8988T (cell line): ENCODE results near the gene CES2.
"Not testable (repeated sequence)": the region's sequence is repeated elsewhere in the genome, so short reads cannot be mapped to it uniquely, and the experiment has no call there.

ENCODE experiments used
- DNase-seq: peaks from one replicate; pipeline ENCODE4 v3.0.0; 2011

Gene CES2

DNA sequence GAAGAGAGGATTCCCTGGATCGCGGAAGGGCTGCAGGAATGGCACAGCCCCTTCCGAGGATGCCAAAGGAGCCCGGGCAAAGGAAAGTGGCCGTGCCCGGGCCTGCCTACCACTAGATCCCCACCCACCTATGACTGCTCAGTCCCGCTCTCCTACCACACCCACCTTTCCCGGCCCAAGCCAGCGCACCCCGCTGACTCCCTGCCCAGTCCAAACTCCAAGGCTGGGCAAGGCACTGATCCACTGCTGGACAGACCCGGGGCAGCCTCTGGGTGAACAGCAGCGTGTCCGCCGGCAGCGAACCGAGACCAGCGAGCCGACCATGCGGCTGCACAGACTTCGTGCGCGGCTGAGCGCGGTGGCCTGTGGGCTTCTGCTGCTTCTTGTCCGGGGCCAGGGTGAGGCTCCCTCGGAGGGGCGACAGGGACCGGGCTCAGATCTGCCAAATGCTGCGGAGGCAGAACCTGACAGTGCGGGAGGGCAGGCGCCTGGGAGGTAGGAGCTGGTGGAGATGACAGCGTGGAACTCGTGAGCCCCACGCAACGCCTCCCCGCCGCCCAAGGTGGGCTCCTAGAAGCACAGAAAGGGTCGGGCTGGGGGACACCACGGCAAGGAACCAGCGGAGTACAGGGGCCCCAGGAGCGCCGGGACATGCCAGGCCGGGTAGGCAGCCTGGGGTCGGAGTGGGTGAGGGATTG, at the start of gene CES2:
CES2 (plus strand) TSS at position 203 of the 698 bp plus-strand sequence; CDS start at position 323, 120 bp downstream.
- DNase-seq: peak; percentile 85

GRCh38 chr16:66886321-66886720, 49.0 kb upstream of the CES2 start:
- no peak for DNase-seq

- no peak for DNase-seq
Measured at GRCh38 chr16:66886914-66887313, 48.4 kb upstream of the CES2 start.

GRCh38 chr16:66888647-66889615, 46.4 kb upstream of the CES2 start:
- no peak for DNase-seq

DNA sequence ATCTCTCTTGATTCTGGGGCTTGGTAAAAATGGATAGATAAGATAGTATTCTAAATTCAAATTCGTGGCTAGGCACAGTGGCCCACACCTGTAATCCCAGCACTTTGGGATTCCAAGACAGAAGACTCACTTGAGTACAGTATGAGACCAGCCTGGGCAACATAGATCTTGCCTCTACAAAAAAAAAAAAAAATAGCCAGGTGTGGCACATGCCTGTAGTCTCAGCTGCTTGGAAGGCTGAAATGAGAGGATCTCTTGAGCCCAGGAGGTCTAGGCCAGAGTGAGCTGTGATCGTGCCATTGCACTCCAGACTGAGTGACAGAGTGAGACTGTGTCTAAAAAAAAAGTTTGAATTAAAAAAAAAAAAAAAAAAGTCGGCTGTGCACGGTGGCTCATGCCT, 45.7 kb upstream of the CES2 start:
- DNase-seq: no peak

DNA sequence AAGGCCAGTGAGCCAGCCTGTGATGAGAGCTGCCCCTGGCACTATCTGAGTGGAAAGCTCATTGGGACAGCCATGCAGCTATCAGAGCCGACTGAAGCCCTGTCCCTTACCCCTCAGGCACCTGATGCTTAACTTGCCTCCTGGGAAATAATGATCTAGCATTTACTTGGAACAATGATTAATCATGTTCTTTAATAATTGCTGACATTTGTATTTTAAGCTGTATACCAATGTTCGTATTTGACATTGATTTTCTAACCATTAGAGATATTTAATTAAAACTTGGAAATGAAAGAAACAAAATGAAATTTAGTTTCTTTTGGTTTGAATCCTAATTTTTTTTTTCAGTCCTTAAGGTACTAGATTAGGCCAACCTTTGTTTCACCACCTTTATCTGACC, 44.5 kb upstream of the CES2 start:
- no peak for DNase-seq

DNA sequence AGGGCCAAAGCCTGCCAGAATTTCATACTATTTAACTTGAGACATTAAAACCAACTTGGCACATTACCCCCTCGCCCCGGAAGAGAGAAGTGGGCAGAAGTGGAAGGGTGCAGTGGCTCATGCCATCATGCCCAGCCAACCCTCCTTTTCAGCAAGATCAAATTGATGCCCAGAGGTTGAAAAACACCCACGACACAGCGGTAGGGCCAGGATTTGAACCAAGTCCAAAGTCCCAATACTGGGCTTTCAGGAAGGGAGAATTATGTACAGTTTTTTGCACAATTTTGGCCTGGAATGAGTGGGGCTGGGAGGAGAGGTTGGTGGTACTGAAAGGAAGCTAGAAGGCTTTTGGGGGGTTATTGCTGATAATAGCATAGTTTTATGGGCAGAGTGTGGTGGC, 44.0 kb upstream of the CES2 start:
- no peak for DNase-seq

- no peak for DNase-seq
Measured at GRCh38 chr16:66891797-66892196, 43.5 kb upstream of the CES2 start.

- DNase-seq: no peak
Measured at GRCh38 chr16:66894055-66894454, 41.3 kb upstream of the CES2 start.

DNA sequence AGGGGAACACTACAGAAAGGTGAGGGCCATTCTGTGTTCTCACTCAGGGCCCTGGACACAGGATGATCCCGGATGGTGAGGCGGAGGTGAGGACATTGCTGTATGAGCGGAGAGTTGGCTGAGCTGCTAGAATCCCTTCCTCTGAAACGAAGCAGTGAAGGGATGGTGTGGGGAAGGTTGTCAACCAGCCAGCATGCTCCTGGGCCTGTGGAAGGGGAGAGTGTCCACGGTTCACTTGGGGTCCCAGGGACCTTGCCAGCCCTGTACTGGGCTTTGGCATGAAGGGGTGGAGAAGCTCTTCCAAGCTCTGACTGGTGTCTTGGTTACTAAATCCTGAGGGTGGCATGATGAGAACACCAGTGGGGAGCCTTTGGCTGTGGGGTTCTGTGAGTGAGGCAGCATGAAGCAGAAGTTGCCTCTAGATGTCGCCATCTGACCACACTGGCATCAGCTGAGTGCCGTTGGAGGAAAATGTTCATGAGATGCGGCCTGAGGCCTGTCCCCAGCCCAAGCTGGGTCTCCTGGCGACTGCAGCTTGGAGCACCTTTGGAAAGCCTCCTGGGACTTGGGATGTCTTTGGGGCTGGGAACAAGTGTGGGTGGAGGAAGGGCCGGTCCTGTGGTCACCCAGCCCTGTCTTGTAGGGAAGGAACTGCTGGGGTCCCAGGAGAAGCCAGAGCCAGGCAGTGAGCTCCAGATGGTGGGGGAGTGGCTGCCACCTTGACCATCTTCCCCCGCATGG, 40.2 kb upstream of the CES2 start:
- DNase-seq: peak; percentile 71

- DNase-seq: no peak
Measured at GRCh38 chr16:66895689-66895979, 39.7 kb upstream of the CES2 start.

DNA sequence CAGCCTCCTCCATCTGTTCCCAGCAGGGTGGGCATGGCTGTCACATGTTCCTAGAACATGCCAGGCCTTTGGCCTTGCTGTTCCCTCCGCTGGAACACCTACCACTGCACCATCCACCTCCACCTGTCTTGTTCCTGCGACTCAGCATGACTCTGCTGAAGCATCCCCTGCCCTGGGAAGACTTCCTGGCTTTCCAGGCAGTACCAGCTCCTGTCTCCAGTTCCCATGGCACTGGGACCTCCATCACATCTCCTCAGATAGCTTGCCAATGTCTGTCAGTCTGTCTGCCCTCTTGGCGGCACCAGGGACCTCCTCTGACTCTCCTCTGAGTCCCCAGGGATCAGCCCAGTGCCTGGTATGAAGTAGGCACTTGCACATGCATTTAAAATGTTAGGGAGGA, 39.3 kb upstream of the CES2 start:
- DNase-seq: no peak

DNA sequence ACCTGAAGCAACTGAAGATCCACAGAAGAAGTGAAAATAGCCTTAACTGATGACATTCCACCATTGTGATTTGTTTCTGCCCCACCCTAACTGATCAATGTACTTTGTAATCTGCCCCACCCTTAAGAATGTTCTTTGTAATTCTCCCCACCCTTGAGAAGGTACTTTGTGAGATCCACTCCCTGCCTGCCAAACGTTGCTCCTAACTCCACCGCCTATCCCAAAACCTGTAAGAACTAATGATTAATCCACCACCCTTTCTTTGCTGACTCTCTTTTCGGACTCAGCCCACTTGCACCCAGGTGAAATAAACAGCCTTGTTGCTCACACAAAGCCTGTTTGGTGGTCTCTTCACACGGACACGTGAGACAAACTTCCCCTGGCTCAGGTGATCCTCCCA, 38.6 kb upstream of the CES2 start:
- DNase-seq: not testable (repeated sequence)

- no peak for DNase-seq
Measured at GRCh38 chr16:66898207-66898606, 37.1 kb upstream of the CES2 start.

DNA sequence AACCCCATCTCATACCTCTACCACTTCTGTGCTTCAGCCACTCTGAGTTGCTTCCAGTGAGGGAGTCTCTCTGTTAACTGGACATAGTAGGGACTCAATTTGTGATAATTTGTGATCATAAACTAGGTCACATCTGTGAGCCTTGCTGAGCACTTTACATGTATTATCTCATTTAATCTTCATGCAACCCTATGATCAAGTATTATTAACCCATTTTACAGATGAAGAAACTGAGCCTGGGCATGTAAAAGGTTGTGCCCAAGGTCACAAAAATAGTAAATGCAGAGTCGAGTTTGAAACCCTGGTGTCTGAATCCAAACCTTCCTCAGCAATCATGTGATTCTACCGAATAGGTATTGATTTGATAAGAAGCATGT, 36.4 kb upstream of the CES2 start:
- DNase-seq: no peak

GRCh38 chr16:66899310-66899944, 35.9 kb upstream of the CES2 start:
- DNase-seq: peak; percentile 21

- DNase-seq: peak; percentile 42
Measured at GRCh38 chr16:66899945-66900710, 35.2 kb upstream of the CES2 start.

DNA sequence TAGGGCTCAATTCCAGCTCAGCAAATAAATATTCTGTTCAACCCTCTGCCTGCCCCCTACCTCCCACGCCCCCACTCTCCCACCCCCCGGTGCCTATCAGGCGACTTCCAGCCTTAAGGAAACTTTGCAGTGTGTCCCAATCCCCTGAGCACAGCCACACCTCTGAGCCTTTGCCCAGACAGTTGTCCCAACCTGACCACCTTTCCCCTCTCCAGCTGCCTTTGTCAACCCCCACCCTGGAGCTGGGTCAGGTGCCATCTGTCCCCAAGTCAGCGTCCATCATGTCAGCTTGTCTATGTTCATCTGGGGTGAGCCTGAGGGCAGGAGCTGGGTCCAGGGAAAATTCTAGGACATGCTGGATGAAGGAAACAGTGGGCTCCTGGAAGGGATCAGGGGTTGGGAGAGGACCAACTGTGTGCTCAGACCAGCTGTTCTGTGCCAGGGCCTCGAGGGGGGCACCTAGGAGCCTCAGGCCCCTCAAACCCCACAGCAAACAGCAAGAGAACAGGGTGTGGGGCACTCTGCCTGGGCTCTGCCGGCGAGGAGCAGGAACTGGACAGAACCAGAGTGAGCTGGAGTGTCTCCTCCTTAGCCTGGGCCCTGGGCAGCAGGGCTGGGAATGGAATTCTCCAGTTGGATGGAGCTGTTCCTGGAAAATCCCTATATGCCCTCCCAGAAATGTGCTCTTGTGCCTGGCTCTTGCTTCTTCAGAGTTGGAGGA, 34.4 kb upstream of the CES2 start:
- no peak for DNase-seq

DNA sequence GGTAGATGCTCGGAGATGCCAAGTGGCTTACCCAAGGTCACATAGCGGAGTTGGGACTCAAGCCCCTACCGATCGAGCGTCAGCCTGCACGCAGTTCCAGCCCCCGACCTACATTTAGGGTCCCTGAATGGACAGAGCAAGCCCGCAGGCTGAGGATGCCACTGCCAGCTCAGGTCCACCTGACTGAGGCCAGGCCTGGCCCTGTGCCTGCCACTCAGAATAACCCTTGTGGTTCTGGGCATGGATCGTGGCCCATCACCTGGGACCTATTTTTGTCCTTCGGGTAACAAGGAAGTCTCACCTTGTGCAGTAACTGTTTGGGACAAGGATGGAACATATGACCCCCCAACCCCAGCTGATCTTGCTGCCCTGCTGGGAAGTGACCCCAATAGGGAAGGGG, 33.7 kb upstream of the CES2 start:
- no peak for DNase-seq

DNA sequence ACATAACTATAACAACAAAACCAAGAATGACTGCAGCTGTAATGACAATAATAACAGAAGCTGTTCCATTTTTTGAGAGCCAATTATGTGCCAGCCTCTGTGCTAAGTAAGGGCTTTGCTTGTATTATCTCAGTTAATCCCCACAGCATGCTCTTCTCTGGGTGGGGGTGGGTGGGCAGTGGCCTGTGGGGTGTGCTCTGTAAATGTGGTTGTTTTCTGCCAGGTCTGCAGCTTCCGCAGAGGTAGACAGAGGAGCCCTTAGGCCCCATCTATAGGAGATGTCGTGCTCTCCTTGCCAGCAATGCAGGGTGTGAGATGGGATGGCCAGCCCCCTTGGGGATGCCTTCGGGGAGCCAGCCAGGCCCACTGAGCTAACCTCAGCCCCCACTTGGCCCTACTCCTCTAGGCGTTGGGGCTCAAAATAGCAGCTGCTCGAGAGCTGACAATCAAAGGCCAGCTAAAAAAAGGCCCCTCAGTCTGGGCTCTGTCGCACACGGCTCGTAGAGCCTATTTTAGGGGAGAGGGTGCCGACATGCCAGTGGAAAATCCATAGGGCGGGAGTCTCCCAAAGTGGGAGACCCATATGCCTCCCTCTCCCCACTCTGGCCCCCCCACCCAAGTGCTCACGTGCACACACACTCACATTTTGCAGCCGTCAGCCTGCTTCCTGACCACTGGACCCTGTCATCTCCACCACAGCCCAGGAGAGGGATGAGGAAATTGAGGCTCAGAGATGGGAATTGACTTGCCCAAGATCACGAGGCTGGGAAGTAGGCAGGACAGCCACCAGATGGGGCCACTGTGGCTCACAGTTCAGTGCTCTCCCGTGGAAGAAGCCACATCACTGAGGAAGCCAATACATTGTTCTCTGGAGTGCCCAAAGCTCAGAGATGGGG, 32.4 kb upstream of the CES2 start:
- DNase-seq: peak; percentile 28
